NCI-H345 (cell line): ENCODE measurements around the gene BST1.
A peak's percentile ranks its signal among the peaks of the same experiment; 100 is the strongest.

Experiments
- DNase-seq: peaks from one replicate; lab custom pipeline; 2025; lab: John Stamatoyannopoulos, UW

BST1 gene

GRCh38 chr4:15779306-15779705 lies 76.4 kb downstream of the BST1 start:
- DNase-seq, result peak; percentile 26

DNA sequence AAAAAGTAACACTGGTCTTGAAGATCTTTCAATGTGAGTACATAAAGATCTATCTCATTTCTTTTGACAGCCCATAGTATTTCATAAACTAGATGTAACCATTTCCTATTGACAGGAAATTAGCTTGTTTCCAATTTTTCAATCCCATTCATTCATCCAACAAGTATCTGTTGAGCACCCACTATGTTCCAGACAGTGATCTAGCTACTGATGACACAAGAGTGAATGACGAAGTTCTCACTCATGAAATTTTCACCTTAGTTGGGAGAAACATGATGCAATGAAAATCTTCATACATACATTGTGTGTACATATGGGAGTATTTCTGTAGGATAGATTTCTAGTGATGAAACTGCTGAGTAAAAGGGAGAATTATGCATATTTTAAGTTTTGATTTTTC lies 76.9 kb downstream of the BST1 start:
- DNase-seq, result no peak

DNA sequence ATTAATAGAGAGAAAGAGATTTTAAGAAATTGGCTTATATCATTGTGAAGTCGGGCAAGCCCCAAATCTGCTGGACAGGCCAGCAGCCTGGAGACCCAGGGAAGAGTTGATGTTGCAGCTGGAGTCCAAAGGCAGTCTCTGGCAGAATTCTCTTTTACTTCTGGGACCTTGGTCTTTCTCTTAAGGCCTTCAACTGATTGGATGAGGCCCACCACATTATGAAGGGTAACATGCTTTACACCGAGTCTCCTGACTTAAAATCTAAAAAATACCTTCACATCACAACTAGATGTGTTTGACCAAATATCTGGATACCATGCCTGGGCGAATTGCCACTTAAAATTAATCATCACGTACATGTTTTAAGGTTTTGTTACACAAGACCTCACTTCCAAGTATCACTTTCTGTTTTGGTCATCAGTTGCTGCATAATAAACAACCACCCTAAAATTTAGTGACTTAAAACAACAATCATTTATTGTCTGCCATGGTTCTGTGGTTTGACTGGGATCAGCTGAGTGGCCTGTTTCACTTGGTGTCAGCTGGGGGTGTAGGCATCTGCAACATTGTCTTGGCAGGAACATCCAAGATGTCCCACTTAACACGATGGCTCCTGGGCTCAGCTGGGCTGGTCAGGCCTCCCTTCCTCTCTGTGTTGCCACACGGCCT lies 78.7 kb downstream of the BST1 start:
- DNase-seq, result no peak
